B cell (primary cell): ENCODE data around the gene ZBBX.

ENCODE experiments used
- EZH2 ChIP-seq: IDR thresholded peaks from 2 replicates; pipeline ENCODE4 v1.6.1; 2012; ENCODE audit warnings: borderline replicate concordance, low read depth, mild to moderate bottlenecking, moderate library complexity, low read length; ENCODE audit not compliant: insufficient read depth, poor library complexity, severe bottlenecking
- TF ChIP-seq, protein P1 (sequence below): fragments of 200-600 bp; IDR thresholded peaks from one replicate; pipeline ENCODE4 v1.8.0; 2022; ENCODE audit warnings: antibody characterized with exemption, mild to moderate bottlenecking

DNA sequence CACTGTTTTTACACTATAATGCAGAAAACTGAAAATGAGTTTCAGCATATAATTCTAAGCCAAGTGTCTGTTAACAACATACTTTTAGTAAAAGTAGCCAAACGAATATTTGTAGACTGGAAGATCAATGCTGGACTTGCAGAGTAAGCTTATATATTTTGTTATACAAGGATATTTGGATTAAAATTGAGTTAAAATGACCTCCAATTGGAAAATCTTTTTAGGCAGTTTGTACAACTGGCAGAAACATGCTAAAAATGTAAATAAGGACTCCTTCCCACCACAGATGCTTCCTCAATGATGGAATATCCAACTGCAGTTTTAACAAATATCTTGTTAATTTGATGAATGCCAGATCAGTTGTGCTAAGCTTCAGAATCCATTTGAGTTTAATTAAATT, 25.3 kb downstream of the ZBBX start:
- TF ChIP-seq, protein P1, sequence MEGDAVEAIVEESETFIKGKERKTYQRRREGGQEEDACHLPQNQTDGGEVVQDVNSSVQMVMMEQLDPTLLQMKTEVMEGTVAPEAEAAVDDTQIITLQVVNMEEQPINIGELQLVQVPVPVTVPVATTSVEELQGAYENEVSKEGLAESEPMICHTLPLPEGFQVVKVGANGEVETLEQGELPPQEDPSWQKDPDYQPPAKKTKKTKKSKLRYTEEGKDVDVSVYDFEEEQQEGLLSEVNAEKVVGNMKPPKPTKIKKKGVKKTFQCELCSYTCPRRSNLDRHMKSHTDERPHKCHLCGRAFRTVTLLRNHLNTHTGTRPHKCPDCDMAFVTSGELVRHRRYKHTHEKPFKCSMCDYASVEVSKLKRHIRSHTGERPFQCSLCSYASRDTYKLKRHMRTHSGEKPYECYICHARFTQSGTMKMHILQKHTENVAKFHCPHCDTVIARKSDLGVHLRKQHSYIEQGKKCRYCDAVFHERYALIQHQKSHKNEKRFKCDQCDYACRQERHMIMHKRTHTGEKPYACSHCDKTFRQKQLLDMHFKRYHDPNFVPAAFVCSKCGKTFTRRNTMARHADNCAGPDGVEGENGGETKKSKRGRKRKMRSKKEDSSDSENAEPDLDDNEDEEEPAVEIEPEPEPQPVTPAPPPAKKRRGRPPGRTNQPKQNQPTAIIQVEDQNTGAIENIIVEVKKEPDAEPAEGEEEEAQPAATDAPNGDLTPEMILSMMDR = no peak
- no peak for TF ChIP-seq EZH2
